GM18502 (cell line): ENCODE results near the gene NDUFA8.

Experiments used
- ATAC-seq: cut with Tn5 transposase; IDR thresholded peaks from one replicate; pipeline ENCODE4 v1.9.1; 2021; ENCODE audit warnings: mild to moderate bottlenecking; ENCODE audit not compliant: unreplicated experiment, poor library complexity

Gene NDUFA8

DNA sequence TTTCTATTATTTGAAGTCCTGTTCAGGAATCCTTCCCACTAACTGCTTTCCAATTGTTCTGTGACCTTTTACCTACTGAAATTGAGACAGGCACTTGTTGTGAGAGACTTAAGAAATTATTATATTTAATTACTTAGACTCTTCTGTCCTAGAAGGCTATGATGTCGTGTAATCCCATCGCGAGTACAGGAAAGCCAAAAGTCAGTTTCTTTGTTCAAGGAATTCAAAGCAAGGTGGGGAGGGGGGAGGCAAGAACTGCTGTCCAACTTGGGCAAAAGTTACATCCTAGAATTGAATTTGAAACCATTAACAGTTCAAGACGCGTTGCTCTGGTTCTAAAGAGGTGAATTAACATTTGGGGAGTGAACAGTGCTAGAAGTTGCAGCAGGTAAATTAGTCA, 17.9 kb downstream of the NDUFA8 start:
- ATAC-seq: no peak

DNA sequence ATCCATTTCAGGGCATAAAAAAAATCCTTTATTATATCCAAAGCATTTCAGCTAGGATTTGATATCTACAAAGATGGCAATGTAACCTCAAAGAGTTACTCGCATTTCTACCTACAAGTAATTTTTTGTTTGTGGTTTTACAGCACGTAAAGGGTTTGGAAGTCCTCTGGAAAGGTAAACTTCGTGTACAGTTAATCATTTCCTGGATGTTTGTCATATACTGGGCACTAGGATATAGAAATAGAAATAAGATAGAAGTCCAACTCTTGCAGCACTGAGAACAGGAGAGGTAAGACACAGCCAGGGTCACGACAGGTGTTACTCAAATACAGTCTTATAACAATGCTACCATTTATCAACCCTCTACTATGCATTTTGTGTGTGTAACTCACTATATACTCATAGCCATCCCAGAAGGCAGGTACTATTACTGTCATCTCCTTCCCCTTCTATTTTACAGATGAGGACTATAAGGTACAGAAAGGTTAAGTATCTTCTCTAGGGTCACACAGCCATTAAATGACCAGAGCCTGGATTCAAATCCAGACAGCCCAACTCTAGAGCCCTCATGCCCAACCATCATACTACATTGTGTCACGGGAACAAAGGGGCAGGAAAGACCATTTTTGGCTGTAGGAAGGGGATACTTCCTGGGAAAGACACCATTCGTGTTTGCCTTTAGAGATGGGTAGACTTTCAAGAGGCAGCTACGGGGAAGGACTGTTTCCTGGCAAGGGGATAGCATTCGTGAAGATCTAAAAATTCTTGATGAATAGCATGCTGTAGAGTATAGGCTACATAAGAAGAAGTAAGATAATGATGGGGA, 19.0 kb downstream of the NDUFA8 start:
- ATAC-seq: no peak

DNA sequence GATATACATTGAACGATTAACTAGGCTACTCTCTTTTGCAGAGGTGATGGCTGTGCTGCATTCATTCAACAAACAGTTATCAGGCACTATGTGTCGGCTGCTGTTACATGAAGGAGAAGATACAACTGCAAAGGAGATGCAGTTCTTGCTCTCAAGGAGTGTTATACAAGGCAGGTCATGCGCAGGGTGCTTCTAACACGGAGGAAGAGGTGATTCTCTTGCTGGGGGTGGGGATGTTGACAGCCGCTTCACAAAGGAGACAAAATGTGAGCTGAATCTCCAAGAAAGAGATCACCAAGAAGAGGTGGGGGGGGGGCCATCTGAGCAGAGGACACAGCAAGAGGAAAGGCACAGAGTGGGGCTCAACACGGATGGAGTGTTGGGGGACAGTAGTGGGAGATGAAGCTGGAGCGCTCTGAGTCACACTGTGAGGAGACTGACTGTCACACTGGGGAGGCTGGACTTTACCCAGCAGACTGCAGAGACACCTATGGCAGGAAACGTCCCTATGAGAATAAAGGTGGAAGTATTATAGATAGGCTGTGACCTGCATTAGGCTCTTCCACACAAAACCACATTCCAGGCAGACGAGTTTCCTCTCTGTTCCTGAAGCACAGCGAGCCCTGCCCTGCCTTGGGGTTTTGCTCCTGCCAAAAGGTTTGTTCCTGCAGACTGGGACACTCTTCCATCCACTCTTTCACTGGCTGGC, 20.9 kb downstream of the NDUFA8 start:
- no peak for ATAC-seq

- no peak for ATAC-seq
Measured at GRCh38 chr9:122135529-122135859, 24.1 kb downstream of the NDUFA8 start.

DNA sequence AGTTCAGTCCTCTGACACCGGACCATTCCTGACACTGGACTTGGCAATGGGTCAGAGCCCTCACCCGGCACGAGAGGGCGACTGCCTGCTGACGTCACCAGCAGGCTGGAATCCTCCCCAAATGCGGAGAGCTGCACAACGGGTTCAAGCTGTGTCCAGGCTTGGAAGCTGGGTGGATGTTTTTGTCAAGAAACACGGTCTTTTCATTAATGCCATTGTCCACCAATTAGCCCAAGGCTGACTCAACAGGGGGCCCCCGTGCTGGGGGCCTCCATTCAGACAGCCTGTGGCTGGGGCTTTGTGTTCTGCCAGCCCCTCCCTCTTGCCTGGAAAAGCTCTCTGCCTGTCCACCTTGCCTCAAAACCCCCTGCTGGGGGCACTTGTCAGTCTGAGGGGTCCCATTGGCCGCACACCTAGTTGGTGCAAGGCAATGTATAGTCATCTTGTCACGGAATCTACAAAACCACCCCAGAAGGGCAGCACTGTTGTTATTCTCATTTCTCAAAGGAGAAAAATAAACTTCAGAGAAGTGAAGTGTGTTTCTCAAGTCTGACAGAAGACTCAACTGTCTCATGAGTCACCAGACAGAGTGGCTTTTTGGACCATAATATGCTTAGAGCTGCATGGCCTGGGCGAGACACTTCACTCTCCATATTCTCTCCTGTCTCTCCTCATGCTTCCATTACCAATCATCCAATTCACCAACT, 24.6 kb downstream of the NDUFA8 start:
- no peak for ATAC-seq

GRCh38 chr9:122133984-122134535, 25.5 kb downstream of the NDUFA8 start:
- ATAC-seq: no peak

DNA sequence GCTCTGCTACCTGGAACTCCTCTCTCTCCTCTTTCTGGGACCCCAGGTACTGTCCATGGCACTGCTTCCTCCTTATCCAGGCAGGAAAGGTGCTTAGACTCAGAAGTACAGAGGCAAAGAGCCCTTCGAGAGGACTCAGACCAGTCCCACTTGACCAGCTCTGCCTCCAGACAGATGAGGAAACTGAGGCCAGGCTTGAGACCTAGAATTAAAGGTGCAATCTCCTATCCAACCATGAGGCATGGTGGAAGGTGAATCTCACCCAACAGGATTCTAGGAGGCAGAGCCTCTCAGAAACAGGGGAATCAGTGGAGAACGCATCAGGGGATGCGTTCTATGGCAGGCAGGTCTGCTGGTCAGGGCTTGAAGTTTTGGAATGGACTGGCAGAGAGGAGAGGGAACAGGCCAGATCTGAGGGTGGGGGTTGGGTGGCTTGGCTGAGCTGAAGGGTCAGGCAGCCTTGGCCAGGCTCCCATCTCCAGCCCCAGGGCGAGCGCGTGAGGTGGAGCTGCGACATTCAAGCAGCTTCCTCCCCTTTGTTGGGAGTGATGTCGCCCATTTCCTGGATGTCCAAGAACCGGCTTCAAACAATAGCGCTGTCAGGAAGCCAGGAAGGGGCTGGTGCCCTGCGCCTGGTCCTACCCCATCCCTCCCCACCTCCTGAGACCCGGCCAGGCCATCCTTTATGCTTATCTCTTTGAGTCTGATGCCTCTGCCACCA, 26.2 kb downstream of the NDUFA8 start:
- no peak for ATAC-seq

DNA sequence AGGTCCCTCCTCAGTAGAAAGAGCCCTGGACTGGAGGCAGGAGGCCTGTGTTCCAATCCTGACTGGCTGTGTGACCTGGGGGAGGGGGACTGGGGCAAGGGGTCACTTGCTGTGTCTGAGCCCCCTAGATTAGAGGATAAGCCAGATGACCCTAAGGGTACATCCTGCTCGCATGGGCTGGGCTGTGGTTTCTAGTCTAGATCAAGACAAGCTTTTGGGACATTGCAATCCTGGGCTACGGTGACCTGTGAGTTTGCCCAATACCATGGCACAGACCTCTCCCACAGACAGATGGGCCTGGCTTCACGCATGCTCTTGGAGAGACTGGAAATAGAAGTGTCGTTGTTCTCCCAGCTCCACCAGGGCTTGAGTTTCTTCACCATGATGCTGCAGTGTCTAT, 27.0 kb downstream of the NDUFA8 start:
- no peak for ATAC-seq

DNA sequence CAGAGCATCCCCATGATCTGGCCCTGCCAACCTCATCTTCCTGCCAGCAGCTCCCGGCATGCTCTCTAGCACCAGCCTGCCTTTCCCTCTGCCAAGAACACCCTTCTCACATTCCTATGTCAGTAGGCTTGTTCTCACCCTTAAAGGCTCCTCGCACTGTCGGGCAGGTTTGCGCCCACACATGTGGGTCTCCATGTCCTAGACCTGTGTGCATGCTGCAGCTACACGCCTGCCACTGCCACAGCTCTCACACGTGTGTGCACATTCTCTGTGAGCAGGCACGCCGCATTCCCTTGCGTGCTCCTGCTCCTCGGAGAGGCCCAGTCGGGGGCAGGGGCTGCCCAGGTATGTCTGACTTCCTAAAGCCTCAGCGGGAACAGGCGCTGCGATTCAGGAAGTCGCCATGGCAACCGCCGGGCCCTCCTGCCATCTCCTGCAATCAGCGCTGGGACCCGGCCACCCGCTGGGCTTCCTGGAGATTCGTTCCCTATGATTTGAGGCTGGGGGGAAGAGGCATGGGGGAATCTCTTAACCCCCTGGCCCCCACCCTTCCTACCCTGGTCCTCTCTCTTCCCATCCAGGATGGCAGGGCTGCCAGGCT, 28.1 kb downstream of the NDUFA8 start:
- ATAC-seq: no peak

GRCh38 chr9:122130837-122131236, 28.7 kb downstream of the NDUFA8 start:
- no peak for ATAC-seq

GRCh38 chr9:122129969-122130368, 29.6 kb downstream of the NDUFA8 start:
- no peak for ATAC-seq

DNA sequence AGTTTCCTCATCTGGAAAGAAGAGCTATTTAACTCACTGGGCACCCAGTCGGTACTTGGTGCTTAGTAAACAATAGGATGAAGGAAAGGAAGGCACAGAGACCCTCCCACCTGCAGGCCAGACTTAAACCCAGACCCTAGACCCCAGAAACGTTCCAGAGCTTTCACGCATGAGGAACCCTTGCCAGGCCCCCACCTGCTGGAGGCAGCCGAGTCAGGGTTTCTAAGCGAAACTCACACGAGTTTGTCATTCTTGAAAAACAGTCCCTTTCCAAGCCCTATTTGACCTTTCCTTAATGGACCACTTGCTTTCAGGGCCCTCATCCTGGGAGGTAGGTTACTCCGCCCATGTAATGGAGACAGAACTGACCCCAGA, 30.6 kb downstream of the NDUFA8 start:
- ATAC-seq: no peak

GRCh38 chr9:122128007-122128968, 31.3 kb downstream of the NDUFA8 start:
- ATAC-seq: no peak

DNA sequence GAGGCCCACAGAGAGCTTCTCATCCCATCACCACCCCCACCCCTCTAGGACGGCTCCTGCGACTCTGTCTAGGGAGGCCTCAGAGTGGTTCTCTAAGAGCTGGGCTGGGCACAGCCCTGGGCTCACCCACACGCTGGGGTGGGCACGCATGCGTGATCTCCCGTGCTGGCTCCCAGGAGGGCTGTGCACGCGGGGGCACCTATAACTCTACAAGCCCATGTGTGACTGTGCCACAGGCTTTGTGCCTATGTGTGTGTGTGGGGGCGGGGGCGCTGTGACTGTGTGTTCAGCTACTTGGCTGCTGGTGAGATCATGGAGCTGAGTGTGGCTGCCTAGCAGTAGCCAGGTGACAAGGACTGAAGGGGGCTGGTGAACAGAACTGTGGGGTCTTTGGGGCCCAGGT, 32.2 kb downstream of the NDUFA8 start:
- no peak for ATAC-seq

- ATAC-seq: no peak
Measured at GRCh38 chr9:122126331-122127261, 33.0 kb downstream of the NDUFA8 start.

DNA sequence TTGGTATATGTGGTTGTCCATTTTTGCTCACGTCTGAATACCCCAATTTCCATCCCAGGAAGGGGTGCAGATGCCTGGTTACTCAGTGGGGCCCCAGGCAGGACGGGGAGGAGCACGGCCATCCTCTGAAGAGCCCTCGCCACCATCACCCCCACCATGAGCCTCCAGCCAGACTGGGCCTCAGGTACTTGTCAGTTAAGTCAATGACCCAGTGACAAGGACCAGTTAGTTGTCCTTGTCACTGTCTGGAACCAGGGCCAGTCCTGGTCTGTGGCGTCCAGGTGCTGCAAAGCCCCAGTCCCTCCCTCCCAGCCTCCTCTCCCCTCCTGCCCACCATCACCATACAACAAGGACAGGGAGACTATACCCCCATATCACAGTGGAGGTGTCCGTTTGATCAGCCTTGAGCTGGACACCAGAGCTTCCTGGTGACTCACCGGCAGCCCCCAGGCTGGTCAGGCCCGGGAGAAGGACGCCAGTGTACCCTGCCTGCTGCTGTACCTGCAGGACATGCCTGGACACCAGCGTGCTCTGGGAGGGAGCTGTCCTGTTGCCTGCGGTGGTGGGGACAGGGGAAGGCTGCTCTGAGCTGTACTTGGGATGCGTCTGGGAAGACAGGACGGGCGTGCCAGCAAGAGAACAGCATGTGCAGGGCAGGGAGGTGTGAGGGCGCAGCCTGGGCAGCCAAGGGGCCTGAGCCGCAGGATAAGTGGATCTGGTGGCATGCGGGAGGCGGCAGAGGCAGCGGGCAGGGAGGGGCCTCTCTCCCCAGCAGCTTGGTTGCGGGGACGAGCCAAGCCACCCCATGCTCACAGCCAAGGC, 33.9 kb downstream of the NDUFA8 start:
- ATAC-seq: no peak

DNA sequence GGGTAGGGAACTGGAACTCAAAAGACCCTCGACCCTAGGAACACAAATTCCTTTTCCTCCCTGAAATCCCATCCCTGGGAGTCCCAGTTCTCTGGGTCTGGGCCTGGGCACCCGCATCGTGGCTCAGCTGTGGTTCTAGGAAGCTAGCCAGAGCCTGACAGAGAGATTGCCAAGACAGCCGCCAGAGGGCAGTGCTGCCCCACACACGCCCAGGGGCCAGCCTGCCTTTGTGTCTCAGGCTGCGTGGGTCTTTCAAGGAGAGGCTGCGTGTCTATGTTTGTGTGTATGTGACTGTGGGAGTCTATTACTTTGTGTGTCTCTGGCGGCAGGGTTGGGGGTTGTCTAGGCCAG, 34.4 kb downstream of the NDUFA8 start:
- ATAC-seq: no peak
